ENCODE results near the gene CAPN2.
A peak's percentile ranks its signal among the peaks of the same experiment; 100 is the strongest.
"Not testable (repeated sequence)": the region's sequence is repeated elsewhere in the genome, so short reads cannot be mapped to it uniquely, and the experiment has no call there.

Gene CAPN2

DNA sequence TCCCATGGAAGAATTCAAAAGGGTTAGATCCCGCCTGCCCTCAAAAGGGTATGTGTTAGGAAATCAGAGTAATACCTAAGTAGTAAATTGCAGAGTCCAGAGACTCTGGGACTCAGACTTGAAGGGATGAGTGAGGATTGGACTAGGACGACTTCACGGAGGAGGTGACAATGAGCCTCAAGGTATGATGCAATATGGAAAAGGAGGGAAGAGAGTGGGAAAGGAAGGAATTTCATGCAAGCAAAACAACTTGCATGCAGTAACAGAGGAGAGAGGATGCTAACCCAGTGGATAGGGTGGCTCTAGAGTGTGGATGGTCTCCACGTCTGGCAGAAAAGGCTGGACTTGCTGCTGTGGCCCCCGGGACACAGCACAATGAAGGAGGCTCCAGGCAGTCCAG is 4.8 kb downstream of the CAPN2 start:
- no peak for DNase-seq

DNA sequence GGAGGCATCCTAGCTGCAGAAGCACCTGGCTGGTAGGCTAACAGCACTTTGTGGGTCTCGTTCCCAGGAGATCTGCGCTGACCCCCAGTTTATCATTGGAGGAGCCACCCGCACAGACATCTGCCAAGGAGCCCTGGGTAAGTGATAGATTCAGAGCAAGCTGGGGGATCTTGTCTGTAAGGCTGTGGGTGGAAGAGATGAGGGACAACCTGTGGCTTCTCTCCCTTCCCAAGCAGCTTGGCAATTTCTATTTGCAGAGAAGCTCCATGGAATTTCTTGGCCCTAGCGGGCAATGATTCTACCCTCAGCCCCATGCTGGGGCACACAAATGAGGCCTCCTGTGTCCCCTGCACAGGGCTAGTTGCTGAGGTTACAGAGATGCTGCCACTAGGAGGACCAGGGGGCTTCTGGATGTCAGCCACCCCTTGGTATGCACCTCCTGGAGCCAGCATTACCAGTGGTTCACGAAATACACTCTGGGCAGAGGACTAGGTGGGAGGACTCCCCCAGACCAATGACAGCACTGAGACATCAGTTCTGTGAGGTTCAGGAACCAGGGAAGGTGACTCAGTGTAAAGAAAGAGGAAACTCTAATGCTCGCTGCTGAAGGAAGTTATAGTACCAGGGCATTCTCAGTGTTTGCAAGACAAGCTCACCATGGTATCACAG is 5.5 kb downstream of the CAPN2 start:
- no peak for DNase-seq

DNA sequence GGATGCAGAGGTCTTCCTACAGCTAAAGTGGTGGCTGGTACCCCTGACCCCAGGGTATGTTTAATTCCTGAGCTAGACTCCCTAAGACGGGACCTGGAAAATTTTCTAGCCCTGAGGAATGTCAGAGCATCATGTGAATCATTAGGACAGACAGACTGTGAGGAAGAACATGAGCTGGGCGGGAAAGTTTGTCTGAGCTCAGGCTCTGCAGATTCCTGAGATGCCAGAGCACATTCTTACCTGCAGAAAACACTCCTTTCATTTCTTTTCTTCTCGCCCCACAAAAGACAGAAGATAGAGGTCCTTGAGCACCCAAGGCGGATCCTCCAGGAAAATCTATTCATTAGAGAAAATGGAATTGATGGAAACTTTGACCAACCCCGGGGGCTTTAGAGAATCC is 6.5 kb downstream of the CAPN2 start:
- no peak for DNase-seq

- no peak for DNase-seq
Observed at GRCh38 chr1:223720971-223721591, 8.7 kb downstream of the CAPN2 start.

GRCh38 chr1:223721658-223722607 is 9.6 kb downstream of the CAPN2 start:
- DNase-seq, result no peak

DNA sequence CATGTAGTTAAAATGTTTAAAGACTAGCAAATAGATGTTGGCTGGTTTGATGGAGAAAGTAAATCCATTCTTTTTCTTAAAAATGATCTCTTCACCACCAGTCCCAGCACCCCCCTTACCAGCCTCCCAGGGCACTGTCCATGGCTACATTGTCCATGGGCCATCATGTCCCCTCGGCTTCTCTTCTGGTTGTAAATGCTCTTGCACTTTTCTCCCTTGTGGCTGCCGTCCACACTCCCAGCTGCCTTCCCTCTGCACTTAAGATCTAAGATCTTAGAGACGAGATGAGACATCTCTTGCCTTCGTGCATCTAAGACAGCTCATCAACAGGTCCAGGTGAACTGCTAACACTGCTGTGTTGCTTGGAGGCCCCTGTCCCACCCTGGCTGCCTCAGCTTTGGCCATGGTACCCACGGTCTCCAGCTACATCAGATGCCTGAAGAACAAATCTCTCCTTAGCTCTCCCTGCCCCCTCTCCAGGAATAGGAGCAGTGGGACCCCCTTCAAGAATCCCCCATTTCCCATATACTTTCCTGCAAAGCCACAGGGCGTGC is 11.1 kb downstream of the CAPN2 start:
- no peak for DNase-seq

GRCh38 chr1:223724376-223724775 is 12.0 kb downstream of the CAPN2 start:
- DNase-seq, result no peak

- no peak for DNase-seq
Observed at GRCh38 chr1:223725578-223725977, 13.2 kb downstream of the CAPN2 start.

- DNase-seq, result peak in 1 of 2 experiments; percentile 49
Observed at GRCh38 chr1:223726380-223727001, 14.2 kb downstream of the CAPN2 start.

- no peak for DNase-seq
Observed at GRCh38 chr1:223727541-223727940, 15.2 kb downstream of the CAPN2 start.

GRCh38 chr1:223729906-223730305 is 17.6 kb downstream of the CAPN2 start:
- no peak for DNase-seq

GRCh38 chr1:223730479-223731132 is 18.3 kb downstream of the CAPN2 start:
- DNase-seq, result no peak

DNA sequence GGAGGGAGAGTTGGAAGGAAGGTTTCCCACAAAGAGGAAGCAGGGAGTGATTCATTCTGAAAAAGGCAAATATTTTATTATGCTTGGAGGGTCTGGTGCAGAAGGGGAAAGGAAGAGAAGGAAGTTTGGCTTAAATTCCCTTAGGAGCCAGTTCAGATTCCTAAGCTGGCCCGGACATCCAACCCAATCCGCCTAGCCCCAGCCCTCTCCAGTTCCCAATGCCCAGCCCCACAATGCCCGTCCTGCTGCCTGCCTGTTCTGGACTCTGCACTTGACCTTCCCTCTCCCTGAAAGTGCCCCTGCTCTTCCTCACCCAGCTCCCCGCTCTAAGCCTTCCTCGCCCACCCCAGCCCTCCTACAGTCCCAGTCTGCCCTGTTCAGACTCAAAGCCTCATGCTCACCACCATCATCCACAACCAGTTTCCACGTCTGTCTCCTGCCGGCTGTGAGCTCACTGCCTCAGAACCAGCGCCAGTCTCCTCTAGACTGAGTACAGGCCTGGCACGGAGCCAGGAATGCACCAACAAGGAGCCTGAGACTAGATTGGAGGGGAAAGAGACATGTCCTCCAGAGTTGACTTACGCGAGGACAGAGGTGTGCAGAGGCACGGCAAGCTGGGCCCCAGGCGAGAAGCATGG is 18.9 kb downstream of the CAPN2 start:
- DNase-seq, result no peak

GRCh38 chr1:223732993-223733798 is 20.9 kb downstream of the CAPN2 start:
- no peak for DNase-seq

GRCh38 chr1:223733898-223734852 is 21.8 kb downstream of the CAPN2 start:
- no peak for DNase-seq

DNA sequence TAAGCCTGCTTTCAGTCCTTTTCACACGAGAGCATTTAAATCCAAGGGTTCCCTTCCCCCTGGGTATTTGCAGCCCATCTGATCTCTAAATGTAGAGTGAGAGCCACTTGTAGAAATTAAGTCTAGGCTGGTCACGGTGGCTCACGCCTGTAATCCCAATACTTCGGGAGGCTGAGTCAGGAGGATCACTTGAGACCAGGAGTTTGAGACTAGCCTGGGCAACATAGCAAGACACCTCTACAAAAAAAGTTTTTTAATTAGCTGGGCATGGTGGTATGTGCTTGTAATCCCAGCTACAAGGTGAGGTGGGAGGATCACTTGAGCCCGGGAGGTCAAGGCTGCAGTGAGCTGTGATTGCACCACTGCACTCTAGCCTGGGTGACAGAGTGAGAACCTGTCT is 24.3 kb downstream of the CAPN2 start:
- not testable (repeated sequence) for DNase-seq

DNA sequence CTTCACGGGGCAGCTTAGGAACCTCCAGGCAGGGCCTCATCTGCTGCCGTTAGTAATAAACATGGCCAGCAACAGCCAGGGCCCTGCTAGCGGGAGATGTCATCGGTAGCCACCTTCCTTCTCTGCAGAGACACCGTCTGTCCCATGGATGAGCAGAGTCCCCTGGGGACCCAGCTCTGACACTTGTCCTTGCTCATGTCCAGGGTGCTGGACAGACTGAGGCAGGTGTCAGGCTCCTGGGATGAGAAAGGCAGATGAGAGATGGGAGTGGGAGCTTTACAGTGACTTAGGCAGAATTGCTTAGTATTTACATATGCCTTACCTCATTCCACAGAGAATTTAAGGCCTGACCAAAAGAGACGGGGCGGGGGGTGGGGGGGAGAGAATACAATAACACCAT is 25.0 kb downstream of the CAPN2 start:
- no peak for DNase-seq

GRCh38 chr1:223738465-223739365 is 26.4 kb downstream of the CAPN2 start:
- no peak for DNase-seq
